22Rv1 (cell line): Measurements from ENCODE around the gene RAB35.

Experiments
- CTCF ChIP-seq: fragments of 450-650 bp; IDR thresholded peaks from 2 replicates; pipeline ENCODE4 v1.5.1; 2017; ENCODE audit warnings: mild to moderate bottlenecking
- ZFX ChIP-seq: fragments of 450-650 bp; IDR thresholded peaks from 2 replicates; pipeline ENCODE4 v1.6.1; 2017; ENCODE audit warnings: antibody characterized with exemption, borderline replicate concordance

GRCh38 chr12:120086801-120087621 lies 29.5 kb downstream of the RAB35 start:
- TF ChIP-seq CTCF = peak; percentile 100
- TF ChIP-seq ZFX = no peak
